NCI-H2227 (cell line): ENCODE results near the gene OR52L1.
A peak's percentile ranks its signal among the peaks of the same experiment; 100 is the strongest.

Source experiments
- DNase-seq: peaks from one replicate; lab custom pipeline; 2025; ENCODE audit not compliant: unreplicated experiment; lab: John Stamatoyannopoulos, UW

OR52L1 gene

DNA sequence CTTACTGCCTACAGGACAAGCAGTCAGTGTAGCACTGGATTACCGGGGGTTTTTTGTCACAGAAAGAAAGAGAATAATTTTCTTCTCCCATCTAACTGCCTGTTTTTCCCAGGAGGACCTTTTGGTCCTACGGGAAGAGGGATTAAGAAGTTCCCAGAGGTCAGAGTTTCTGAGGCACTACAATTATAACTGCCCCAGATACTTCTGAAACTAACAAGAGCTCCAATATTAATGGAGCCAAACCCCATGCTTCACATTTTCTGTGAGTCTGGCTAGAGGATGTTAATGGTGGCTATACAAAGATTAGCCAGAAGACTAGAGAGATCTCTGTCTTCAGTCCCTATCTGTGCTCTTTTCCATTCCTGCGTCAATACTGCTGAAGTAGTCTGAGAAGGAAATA lies 44.8 kb downstream of the OR52L1 start, which contains the start of gene OR56A3:
Gene OR56A3, plus strand, starts transcription at position 301 of the 400 bp plus-strand sequence. CDS start 5,096 bp downstream, outside the sequence.
- no peak for DNase-seq

DNA sequence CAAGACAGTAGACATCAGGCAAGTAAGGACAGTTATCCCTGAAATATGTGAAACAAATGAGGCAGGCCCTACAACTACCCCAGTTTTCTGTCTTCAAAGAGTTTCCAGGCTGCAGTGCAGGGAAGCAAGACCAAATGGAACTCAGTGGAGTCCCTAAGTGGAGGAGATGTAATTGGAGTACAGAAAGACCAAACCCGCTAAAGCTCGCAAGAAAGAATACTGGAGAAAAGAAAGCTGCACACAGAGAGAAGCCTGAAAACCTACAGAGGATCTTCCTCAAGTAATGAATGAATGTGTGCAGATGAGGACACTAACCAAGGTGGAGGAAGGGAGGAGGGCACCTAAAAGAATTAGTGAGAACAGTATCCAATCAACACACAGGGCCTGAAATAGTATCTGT lies 46.0 kb downstream of the OR52L1 start:
- DNase-seq, result no peak

DNA sequence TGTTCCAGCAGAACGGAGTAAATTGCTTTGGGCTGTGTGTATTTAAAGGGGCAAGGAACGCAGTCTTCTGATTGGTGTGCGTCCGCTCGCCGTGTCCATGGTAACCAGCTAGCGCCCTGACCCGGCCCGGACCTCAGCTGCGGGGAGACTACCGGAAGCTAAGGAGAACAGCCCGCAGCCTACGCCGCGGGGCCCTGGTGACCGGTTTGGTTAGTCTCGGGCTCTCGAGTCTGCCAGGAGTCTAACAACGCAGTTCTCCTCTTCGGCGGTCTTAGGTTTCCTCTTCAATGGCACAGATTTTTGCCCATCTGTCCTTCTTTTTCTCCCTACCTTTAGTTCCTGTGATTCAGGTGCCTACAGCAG lies 48.2 kb downstream of the OR52L1 start:
- peak; percentile 90 for DNase-seq

- DNase-seq, result peak; percentile 86
Measured at GRCh38 chr11:5937868-5938602, 48.8 kb downstream of the OR52L1 start.
